C1 segment of cervical spinal cord (tissue), 14 donors: Measurements from ENCODE around the gene CXCL8.
A peak's percentile ranks its signal among the peaks of the same experiment; 100 is the strongest.
"Not testable (repeated sequence)": the region's sequence is repeated elsewhere in the genome, so short reads cannot be mapped to it uniquely, and the experiment has no call there.

Experiments
- DNase-seq, 14 donors: peaks; one replicate each; lab custom pipeline; 2025; lab: John Stamatoyannopoulos, UW

The CXCL8 gene

DNA sequence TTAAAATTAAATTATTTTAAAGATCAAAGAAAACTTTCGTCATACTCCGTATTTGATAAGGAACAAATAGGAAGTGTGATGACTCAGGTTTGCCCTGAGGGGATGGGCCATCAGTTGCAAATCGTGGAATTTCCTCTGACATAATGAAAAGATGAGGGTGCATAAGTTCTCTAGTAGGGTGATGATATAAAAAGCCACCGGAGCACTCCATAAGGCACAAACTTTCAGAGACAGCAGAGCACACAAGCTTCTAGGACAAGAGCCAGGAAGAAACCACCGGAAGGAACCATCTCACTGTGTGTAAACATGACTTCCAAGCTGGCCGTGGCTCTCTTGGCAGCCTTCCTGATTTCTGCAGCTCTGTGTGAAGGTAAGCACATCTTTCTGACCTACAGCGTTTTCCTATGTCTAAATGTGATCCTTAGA, at the start of gene CXCL8:
Gene CXCL8 (plus strand): TSS at position 217 of the 426 bp plus-strand sequence. CDS start 90 bp downstream, at position 307.
- peak in 7 of 14 donors; percentile 4 to 54 (median 10) for DNase-seq

DNA sequence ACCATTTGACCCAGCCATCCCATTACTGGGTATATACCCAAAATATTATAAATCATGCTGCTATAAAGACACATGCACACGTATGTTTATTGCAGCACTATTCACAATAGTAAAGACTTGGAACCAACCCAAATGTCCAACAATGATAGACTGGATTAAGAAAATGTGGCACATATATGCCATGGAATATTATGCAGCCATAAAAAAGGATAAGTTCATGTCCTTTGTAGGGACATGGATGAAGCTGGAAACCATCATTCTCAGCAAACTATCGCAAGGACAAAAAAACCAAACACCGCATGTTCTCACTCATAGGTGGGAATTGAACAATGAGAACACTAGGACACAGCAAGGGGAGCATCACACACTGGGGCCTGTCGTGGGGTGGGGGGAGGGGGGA, 49.2 kb upstream of the CXCL8 start:
- not testable (repeated sequence) for DNase-seq

DNA sequence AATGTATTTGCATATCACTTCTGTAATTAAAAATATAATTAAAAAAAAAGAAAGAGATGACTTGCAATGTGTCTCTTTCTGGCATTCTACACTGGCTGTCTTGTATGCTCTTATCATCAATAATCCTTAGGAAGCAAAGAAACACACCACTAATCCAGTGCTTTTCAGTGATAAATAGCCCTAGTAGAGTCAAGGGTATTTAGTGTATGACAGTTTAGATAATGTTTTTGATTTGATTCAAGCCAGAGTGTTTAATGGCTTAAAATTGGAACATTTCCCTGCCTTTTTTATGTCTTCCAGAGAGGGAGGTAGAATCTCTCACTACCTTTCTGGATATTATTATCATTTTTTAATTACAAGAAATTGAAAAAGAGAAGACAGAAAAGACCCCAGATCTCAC, 48.6 kb upstream of the CXCL8 start:
- no peak for DNase-seq

- no peak for DNase-seq
Measured at GRCh38 chr4:73692254-73692653, 48.1 kb upstream of the CXCL8 start.

GRCh38 chr4:73692701-73693100, 47.7 kb upstream of the CXCL8 start:
- DNase-seq, result no peak

DNA sequence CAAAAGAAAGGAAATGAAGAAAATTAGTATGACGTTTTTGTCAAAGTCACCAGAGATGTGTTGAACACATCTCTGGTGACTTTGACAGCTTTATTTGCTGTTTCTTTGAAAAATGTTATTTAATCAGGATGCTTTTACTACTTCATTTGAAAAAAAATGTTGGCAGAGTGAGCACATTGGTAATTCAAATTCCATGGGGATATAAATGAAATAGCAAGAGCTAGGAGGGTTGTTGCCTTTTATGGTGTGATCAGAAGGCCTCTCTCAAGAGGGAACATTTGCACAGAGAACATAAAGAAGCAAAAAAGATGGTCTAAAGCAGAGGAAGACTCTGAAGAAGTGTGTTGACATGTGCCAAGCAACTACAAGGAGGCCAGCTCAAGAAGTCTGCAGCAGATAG, 46.6 kb upstream of the CXCL8 start:
- no peak for DNase-seq

- DNase-seq, result no peak
Measured at GRCh38 chr4:73698217-73698616, 42.2 kb upstream of the CXCL8 start.

DNA sequence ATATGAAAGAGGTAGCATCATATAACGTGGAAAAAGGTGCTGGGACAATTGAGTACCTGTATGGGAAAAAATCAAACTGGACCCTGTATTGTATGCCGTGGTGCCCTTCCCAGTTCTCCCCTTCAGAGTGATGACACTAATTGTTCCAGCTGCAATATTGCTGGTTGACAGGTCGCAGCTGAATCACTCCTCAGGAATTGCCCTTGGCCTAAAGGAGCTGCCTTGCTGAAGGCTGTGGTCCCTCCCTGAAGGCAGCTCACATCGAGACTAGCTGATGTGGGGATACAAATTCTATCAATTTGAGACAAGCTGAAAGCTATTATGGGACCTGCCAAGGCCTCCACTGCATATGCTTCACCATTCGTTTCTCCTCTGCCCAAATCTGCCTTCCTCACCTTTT, 39.3 kb upstream of the CXCL8 start:
- no peak for DNase-seq

GRCh38 chr4:73702796-73703287, 37.5 kb upstream of the CXCL8 start:
- DNase-seq, result no peak

GRCh38 chr4:73703320-73703719, 37.0 kb upstream of the CXCL8 start:
- no peak for DNase-seq

DNA sequence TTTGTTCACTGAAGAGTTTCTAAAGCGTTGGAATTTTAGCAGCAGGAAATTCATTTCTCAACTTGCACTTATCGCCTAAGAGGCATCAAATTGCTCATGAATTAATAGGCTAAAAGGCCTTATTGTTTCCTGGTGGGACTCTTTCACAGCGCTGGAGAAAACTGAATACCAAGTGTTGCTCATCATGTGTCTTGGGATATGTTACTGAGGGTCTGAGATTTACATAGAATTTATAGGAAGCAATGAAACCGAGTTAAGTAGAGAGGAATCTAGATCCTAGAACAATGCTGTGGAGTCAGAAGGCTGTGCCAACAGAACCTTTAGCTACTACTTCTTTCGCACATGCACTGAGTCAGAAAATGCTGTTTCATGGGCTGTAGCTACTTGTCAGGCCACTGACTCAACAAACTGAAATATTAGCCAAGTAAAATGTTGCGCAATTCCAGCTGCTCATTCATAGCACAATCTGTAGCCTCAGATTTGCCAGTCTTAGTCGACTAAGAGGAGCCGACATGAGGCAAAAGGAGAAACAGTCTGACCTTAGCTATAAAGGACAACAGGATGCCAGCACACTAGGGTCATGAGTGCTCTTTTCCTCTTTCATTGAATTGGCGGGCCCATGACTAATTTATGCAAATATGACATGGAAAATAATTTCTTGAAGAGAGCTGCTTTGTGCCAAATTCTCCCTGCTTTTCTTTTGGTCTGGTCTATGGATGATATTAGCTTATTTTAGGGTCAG, 35.9 kb upstream of the CXCL8 start:
- peak in 3 of 14 donors; percentile 3 to 26 (median 10) for DNase-seq

GRCh38 chr4:73705056-73705432, 35.3 kb upstream of the CXCL8 start:
- DNase-seq, result no peak

DNA sequence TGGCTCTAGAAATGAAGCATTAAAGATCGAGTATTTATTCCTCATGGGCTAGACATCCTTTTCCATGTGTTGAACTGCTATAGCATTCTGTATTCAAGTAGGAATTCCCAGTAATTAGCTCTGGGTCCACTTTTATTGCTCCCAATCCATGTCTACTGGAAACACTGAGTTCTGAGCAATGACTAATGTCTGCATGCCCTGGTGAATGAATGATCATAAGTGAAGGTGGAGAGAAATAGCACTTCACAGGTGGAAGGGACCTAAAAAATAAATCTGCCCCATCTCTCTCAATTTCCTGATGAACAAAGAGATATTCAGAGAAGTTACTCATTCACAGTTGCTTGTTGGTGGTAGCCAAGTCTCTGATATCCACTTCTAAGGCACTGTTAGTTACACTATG, 34.6 kb upstream of the CXCL8 start:
- DNase-seq, result no peak

GRCh38 chr4:73706811-73707210, 33.6 kb upstream of the CXCL8 start:
- no peak for DNase-seq

DNA sequence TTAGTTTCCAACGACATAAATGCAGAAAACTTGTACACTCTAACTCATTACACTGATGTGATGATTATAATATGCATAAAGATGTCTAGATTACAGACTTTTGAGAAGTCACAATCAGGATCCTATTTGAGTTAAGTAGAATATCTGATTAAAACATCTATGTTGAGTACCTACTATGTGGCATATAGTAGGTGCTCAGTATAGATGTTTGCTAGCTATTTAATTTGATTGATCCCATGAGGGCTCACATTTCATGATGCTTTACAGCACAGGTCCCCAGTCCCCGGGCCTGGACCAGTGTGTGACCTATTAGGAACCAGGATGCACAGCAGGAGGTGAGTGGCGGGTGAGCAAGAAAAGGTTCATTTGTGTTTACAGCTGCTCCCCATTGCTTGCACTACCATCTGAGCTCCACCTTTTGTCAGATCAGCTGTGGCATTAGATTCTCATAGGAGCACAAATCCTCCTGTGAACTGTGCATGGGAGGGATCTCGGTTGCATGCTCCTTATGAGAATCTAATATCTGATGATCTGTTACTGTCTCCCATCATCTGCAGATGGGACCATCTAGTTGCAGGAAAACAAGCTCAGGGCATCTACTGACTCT, 33.0 kb upstream of the CXCL8 start:
- DNase-seq, result no peak

- no peak for DNase-seq
Measured at GRCh38 chr4:73707918-73708577, 32.3 kb upstream of the CXCL8 start.

DNA sequence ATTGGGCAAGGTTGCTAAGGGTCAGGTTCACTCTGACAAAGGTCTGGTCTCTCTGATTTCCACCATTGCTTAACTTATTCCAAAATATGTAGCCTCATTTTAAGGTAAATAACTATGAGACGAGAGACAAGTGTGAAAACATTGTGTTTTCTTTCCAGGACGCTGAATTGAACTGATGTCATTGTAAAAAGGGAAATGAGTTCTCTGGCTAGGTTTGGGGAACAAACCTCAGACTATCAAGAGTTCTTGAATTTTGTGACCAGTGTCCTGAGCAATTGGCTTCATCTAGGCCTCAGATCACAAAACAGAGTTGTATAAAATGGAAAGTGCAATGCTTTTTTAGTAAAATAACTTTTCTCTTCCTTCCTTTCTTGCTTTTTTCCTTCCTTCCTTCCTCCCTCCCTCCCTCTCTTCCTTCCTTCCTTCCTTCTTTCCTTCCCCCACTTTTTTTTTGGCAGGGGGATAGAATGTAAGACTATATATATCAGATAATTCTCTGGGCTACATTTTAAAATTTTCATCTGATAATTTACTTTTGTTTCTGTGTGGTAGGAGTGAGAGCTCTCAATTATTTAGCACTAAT, 30.8 kb upstream of the CXCL8 start:
- no peak for DNase-seq

DNA sequence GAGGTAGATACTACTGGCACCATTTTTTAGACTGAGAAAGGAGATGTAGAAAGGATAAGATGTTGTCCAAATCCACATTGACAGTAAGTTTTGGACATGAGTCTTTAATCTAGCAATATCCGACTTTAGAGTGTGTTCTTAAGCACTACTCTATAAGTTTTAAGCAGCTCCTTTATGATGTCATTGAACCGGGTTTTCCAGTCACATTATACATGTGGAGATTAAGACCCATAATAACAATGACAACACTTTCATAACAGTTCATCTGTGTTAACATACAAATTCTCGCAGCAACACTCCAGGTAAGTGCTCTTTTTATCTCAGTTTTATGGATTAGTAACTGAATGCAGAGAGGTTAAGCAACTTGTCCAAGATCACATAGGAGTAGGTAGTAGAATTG, 30.3 kb upstream of the CXCL8 start:
- no peak for DNase-seq

- no peak for DNase-seq
Measured at GRCh38 chr4:73711989-73712388, 28.4 kb upstream of the CXCL8 start.

GRCh38 chr4:73713650-73714049, 26.7 kb upstream of the CXCL8 start:
- DNase-seq, result no peak

GRCh38 chr4:73714647-73715046, 25.7 kb upstream of the CXCL8 start:
- no peak for DNase-seq

- DNase-seq, result no peak
Measured at GRCh38 chr4:73715659-73716058, 24.7 kb upstream of the CXCL8 start.
